GM21515 (cell line): ENCODE measurements around the gene CELF2.
"Not testable (repeated sequence)": the region's sequence is repeated elsewhere in the genome, so short reads cannot be mapped to it uniquely, and the experiment has no call there.

Source experiments
- ATAC-seq: cut with Tn5 transposase; IDR thresholded peaks from one replicate; pipeline ENCODE4 v1.9.1; 2021; ENCODE audit not compliant: unreplicated experiment

CELF2 gene

DNA sequence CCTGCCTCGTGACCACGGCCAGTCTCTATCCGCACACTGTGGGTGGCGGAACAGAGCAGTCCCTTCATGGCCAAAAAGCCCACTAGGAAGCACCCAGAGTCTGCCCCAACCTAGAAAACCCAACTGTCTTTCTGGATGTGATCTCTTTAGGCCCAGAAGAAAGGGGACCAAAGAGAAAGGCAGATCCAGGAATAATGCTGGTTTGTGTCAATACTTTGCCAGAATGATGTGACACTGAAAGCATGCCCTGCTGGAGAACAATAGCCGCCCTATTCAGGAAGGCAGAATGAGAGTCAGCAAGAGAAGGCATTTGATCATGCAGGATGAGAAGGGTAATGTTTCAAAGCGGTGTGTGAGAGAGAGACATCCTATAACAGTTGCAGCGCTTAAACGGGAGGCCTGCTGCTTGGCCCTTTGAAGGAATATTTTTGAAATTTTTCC, 319.1 kb downstream of the CELF2 start:
- no peak for ATAC-seq

DNA sequence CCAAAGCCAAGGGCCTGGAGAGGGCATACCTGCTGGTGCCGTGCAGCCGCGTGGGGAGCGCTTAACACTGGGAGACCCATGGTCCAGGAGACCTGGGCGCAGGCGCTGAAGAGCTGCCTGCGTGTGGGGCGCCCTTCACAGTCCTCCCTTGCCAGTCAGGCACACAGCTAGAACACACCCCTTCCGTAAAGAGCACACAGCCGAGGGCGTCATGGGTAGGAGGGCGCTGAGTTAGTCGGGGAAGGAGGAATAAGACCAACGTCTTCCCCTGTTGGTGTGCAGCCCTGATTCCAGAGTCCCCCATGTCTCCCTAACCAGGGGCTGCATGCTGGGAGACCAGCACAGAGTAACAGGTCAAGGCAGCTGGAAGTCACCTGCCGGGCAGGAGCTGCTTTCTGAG, 319.8 kb downstream of the CELF2 start:
- ATAC-seq, result no peak

DNA sequence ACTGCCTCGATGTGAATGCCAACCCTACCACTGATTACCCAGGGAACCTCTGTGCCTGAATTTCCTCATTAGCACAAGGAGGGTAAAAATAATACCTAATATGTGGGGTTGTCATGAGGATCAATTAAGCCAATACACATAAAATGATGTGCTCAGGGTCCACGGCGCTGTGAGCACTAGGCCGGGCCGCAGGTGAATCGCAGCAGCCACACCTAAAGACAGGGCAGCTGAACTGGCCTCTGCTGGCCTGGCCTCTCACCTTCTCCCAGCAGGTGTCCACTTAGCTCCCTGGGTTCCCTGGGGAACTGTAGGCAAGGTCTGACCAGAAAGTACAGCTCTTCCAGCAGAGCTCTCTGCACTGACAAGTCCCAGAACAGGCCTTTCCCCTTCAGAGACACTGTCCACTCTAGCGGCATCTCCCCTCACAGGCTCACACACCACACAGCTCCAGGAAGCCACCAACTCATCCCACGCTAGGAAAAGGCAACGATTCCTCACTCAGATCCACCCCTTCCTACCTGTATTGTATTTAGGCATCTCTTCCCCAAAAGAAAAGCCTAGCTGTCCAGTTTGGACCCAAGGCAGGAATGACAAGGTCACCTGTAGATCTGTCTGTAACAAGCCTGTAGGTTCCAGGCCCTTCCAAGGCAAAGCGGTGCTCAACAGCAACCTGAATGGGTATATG, 320.6 kb downstream of the CELF2 start:
- no peak for ATAC-seq

- no peak for ATAC-seq
Observed at GRCh38 chr10:11339013-11339412, 321.3 kb downstream of the CELF2 start.

- ATAC-seq, result no peak
Observed at GRCh38 chr10:11339660-11340059, 322.0 kb downstream of the CELF2 start.

DNA sequence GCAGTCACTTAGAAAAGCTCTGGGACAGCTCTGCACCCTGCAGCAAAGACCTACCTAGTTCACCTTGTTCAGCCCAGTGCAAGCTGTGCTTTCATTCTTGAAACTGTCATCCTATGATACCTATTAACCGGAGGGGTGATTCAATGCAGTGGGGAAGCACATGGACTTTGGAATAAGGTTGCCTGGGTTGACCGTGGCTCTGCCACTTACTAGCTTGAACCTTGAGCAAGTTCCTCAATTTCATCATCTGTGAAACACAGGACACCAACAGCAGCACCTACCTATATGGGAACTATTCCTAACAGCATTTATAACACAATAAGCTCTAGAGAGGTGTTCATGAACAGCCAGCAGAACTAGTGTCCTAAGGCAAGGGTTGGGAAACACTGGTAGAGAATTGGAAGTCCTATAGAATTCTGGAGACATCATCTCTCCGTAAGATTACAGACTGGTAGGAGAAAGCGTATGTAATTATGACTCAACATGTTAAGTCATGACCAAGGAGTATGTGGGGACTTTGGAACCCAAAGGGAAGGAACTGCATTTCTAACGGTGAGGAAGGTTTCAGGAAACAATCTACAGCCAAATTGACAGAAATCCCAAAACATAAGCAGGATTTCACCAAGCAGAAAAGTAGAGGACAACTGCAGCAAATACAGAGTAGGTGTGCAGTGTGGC, 323.8 kb downstream of the CELF2 start:
- no peak for ATAC-seq

DNA sequence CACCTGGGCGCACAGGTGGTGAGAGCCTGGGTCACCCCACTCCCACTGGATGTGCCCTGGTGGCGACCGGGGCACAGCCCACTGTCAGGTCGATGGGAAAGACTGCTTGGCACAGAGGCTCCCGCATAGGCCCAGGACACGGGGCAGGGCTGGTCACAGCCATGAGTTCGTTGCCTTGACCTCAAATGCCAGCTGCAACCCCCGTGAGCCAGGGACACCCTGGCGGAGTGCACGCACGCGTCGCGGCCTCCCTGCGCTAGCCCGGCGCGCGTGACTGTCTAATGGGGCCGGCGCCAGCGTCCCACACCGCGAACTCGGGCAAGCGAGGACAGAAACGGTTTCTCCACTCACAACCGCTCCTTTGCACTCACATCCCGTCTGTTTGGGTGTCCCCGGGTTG, 326.4 kb downstream of the CELF2 start:
- ATAC-seq, result no peak

- no peak for ATAC-seq
Observed at GRCh38 chr10:11344550-11344949, 326.9 kb downstream of the CELF2 start.

GRCh38 chr10:11345224-11346054, 327.8 kb downstream of the CELF2 start:
- ATAC-seq, result no peak

DNA sequence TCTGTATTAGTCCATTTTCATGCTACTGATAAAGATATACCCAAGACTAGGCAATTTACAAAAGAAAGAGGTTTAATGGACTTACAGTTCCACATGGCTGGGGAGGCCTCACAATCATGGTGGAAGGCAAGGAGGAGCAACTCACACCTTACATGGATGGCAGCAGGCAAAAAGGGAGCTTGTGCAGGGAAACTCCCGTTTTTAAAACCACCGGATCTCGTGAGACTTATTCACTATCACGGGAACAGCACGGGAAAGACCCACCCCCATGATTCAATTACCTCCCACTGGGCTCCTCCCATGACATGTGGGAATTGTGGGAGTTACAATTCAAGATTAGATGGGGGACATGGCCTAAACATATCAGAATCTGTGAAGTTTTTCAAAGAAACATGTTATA, 329.9 kb downstream of the CELF2 start:
- ATAC-seq, result not testable (repeated sequence)

- no peak for ATAC-seq
Observed at GRCh38 chr10:11351801-11352200, 334.1 kb downstream of the CELF2 start.

GRCh38 chr10:11353006-11353896, 335.6 kb downstream of the CELF2 start:
- no peak for ATAC-seq

DNA sequence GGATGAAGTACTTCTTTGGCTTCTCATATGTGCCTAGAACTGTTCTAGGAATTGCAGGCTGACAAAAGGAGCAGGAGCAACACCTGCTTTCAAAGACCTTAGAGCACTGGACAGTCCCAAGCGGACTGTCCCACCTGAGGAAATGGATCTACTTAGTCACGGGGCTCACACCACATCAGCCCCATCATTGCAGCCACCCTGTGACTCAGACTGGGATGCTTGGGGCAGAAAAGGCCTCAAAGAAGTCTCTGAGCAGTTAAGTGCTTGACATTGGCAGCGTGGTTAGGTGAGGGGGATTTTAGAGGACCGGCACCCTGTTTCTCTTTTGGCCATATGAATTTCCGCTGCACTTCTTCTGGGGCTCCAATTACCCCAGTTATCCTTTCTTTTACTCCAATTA, 337.2 kb downstream of the CELF2 start:
- no peak for ATAC-seq

DNA sequence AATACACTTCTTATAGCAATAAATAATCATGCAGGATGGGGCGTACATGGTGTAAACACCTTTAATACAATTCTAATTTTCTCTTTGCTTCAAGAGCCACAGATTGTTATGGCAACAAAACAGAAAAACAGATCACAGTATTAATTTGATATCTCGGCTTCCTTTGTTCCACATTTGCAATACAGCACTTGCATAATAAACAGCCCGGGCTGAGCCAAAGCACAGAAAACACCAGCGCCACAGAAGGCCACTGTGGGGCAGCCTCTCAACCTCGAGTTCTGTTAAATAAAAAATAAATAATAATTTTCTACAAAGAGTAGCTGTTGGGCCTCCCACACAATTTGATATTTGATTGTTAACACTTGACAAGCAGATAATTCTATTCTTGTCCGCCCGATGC, 337.9 kb downstream of the CELF2 start:
- no peak for ATAC-seq

DNA sequence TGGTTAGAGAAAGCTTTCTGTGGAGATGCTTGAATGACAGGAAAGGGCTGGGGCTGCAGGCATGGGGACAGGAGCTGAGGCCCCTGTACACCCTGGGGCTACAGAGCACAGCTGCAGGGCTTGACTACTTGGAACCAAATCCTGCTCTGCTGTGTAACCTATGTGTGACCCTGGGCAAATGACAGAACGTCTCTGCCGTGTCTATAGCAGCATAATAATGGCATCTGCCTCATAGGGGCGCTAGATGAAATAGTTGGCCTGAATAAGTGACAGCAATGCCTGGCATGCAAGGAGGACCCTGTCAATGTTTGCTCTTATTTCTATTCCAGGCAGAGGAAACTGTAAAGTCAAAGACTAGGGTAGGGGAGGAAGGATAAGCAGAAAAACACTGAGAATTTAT, 339.8 kb downstream of the CELF2 start:
- ATAC-seq, result no peak

DNA sequence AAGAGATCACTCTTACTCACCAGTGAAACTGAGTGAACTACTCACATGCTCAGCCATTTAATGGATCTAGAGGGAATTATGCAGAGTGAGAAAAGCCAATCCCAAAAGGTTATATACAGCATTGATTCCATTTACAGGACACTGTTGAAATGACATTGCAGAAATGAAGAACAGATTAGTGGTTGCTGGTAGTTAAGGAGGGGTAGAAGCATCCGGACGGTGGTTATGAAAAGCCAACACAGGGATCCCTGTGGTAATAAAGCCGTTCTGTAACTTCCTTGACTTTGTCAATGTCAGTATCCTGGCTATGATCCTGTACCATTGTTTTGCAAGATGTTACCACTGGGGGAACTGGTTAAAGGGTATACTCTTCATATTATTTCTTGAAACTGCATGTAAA, 340.3 kb downstream of the CELF2 start:
- no peak for ATAC-seq

DNA sequence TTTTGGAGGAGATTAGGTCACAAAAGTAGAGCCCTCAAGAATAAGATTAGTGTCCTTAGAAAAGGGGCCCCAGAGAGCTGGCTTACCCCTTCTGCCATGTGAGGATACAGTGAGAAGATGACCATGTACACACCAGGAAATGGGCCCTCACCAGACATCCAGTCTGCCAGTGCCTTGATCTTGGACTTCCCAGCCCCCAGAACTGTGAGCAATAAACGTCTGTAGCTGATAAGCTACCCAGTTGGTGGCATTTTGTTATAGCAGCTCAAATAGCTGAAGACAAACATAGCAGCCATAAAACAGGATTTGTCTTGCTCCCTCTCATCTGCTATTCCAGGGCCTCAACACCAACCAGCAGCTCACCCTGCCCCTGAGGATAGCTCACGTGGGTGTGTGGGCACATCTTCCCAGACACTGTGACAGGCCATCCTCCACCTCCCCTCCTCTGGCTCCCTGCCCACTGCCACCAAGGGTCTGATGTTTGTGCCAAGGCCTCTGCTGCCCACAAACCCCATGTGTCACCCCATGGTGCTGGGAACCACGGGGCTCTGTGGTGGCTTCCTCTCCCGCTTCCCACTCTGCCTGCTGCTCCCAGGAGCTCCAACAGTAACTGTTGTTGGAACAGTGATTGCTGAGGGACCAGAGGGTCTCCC, 341.4 kb downstream of the CELF2 start:
- ATAC-seq, result no peak

GRCh38 chr10:11359869-11360268, 342.2 kb downstream of the CELF2 start:
- no peak for ATAC-seq

DNA sequence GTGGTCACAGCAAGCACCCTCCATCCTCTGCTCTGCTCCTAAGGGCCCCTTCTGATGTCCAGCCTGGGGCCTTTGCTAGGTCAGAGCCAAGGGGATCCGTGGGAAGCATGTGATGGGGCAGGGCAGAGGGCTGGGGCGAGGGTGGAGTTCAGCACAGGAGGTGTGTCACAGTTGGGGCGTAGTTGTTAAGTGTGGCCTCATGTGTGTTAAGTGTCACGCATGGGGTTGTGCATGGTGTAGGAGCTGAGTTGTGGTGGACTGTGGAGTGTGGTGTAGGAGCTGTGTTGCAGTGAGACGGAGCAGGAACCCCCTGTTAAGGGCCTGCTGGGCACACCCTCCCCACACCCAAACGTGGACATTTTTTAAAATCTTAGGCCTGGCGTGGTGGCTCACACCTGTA, 345.8 kb downstream of the CELF2 start:
- ATAC-seq, result no peak

GRCh38 chr10:11364241-11364640, 346.6 kb downstream of the CELF2 start:
- ATAC-seq, result no peak
